Globus pallidus (tissue), 1 donor: ENCODE measurements around the gene ITGAX.

ENCODE experiments used
- DNase-seq: peaks from one replicate; pipeline ENCODE4 v3.0.0-alpha.2; 2015; ENCODE audit warnings: low spot score

ITGAX gene

GRCh38 chr16:31373235-31373634 is 18.3 kb downstream of the ITGAX start:
- no peak for DNase-seq

GRCh38 chr16:31375231-31375630 is 20.3 kb downstream of the ITGAX start:
- DNase-seq: no peak

GRCh38 chr16:31376705-31377104 is 21.7 kb downstream of the ITGAX start:
- no peak for DNase-seq

GRCh38 chr16:31377210-31377903 is 22.4 kb downstream of the ITGAX start:
- DNase-seq: no peak

- DNase-seq: no peak
These were observed 25.2 kb downstream of the ITGAX start for GRCh38 chr16:31380201-31380600.

GRCh38 chr16:31382485-31383161 is 27.6 kb downstream of the ITGAX start:
- DNase-seq: peak; percentile 35

- DNase-seq: no peak
These were observed 30.7 kb downstream of the ITGAX start for GRCh38 chr16:31385680-31386079.

GRCh38 chr16:31386157-31386984 is 31.4 kb downstream of the ITGAX start:
- DNase-seq: no peak

- no peak for DNase-seq
These were observed 33.6 kb downstream of the ITGAX start for GRCh38 chr16:31388535-31388934.

- DNase-seq: no peak
These were observed 35.6 kb downstream of the ITGAX start for GRCh38 chr16:31390504-31391041.

GRCh38 chr16:31393056-31393455 is 38.1 kb downstream of the ITGAX start, which contains the start of gene ITGAD:
Gene ITGAD, plus strand, starts transcription at chr16:31393335. Its CDS starts 26 bp downstream, at chr16:31393361.
- no peak for DNase-seq

- DNase-seq: peak; percentile 13
These were observed 40.7 kb downstream of the ITGAX start for GRCh38 chr16:31395647-31396046.

- DNase-seq: no peak
These were observed 42.2 kb downstream of the ITGAX start for GRCh38 chr16:31397096-31397660.

- no peak for DNase-seq
These were observed 42.7 kb downstream of the ITGAX start for GRCh38 chr16:31397701-31398100.

GRCh38 chr16:31400191-31400590 is 45.2 kb downstream of the ITGAX start:
- DNase-seq: no peak

GRCh38 chr16:31401436-31401835 is 46.5 kb downstream of the ITGAX start:
- no peak for DNase-seq

GRCh38 chr16:31402687-31403086 is 47.7 kb downstream of the ITGAX start:
- DNase-seq: no peak

GRCh38 chr16:31403590-31404352 is 48.8 kb downstream of the ITGAX start:
- no peak for DNase-seq

- DNase-seq: no peak
These were observed 49.5 kb downstream of the ITGAX start for GRCh38 chr16:31404353-31405064.

GRCh38 chr16:31407406-31407805 is 52.4 kb downstream of the ITGAX start:
- DNase-seq: no peak

- DNase-seq: no peak
These were observed 54.5 kb downstream of the ITGAX start for GRCh38 chr16:31409433-31409832.
